ENCODE results near the gene SIRT1.

DNA sequence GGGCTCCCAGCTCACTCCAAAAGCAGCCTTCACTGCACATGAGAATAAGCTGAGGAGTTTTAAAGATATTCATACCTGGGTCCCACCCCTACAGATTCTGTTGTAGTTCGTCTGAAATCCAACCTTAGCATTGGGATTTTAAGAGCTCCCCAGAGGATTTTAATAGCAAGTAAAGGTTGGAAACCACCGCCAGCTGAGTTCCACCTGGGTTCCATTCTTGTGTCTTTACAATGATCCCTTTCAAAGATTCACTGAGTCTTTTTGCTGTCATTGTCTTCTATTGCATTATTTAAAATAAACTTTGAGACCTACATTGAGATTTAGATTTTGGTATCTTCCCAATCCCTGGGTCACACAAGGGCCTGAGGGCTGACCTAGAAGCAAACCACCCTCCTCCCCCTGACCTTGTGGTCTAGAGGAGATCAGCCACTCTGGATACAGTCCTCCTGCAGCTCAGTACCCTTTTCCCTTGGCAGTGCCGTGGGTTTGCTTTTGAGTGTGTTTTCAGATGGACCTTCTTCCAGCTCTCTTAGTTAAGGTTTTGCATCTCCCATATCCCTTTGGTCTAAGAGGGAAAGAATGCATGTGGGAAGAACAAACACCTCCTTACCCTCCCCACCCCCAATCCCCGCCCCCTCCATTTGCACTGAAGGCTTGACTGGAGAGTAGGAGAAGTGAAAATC lies 22.6 kb upstream of the SIRT1 start:
- TF ChIP-seq, protein P1, sequence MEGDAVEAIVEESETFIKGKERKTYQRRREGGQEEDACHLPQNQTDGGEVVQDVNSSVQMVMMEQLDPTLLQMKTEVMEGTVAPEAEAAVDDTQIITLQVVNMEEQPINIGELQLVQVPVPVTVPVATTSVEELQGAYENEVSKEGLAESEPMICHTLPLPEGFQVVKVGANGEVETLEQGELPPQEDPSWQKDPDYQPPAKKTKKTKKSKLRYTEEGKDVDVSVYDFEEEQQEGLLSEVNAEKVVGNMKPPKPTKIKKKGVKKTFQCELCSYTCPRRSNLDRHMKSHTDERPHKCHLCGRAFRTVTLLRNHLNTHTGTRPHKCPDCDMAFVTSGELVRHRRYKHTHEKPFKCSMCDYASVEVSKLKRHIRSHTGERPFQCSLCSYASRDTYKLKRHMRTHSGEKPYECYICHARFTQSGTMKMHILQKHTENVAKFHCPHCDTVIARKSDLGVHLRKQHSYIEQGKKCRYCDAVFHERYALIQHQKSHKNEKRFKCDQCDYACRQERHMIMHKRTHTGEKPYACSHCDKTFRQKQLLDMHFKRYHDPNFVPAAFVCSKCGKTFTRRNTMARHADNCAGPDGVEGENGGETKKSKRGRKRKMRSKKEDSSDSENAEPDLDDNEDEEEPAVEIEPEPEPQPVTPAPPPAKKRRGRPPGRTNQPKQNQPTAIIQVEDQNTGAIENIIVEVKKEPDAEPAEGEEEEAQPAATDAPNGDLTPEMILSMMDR (IDR thresholded peaks at IDR 0.05 in 2 of 3, conservative IDR thresholded peaks at IDR 0.05 in 1 of 3; ENCODE audit: insufficient read depth in 2 of 3, low read depth in 1 of 3, low read length in 3 of 3): no peak
- no peak for TF ChIP-seq NFE2L1 (tag; IDR thresholded peaks at IDR 0.05; ENCODE audit: borderline replicate concordance, low read depth)
- TF ChIP-seq GATAD2B (IDR thresholded peaks at IDR 0.05; ENCODE audit: borderline replicate concordance): no peak
- no peak for TF ChIP-seq EP300 (IDR thresholded peaks at IDR 0.05; ENCODE audit: low read length)
- TF ChIP-seq POLR2AphosphoS2 (IDR thresholded peaks at IDR 0.05; ENCODE audit: low read length): no peak
- TF ChIP-seq CREM (IDR thresholded peaks at IDR 0.05; ENCODE audit: low read depth): no peak

All from K562 (cell line).